Activated T-cell treated with anti-CD3 and anti-CD28 coated beads for 24 hours (primary cell): ENCODE measurements around the gene GLRX.
A peak's percentile ranks its signal among the peaks of the same experiment; 100 is the strongest.
"Not testable (repeated sequence)": the region's sequence is repeated elsewhere in the genome, so short reads cannot be mapped to it uniquely, and the experiment has no call there.

Experiments used
- DNase-seq: peaks from one replicate; pipeline ENCODE4 v3.0.0-alpha.2; 2020; ENCODE audit warnings: low read depth

The GLRX gene

DNA sequence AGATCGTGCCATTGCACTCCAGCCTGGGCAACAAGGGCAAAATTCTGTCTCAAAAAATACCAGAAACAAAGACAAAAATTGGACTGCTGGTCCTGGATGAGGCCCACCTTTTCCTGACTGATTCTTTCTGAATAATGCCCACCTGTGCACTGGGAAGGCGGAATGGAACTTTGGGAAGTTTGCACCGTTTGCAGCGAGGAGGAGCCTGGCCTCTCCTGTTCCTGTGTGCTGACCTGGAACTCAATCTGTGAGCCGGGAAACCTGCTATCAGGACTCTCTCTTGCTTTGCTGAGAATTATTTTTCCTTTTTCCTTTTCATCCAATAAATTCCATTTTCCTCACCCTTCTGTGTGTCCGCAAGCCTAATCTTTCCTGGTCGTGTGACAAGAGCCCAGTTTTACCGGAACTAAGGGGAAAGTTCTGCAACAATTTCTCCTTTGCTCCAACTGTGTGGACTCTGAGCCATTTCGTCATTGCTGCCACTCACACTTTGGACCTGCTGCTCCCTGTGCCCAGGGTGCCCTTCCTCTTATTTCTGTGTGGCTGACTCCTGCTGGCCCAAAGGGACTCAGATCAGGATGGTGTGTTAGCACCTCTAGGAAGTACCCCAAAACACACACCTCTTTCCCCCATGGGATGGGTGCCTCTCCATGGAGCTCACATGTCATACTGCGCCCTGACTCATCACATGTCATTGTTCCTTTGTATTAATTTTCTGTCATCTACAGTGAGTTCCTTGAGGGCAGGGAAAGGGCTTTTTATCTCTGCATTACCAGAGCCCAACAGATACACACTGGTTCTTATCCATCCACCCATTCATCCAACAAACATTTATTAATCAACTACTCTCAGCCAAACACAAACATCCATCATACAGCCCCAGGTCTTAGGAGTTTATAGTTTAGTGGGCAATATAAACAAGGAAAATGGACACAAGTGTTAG lies 4.7 kb upstream of the GLRX start:
- no peak for DNase-seq

DNA sequence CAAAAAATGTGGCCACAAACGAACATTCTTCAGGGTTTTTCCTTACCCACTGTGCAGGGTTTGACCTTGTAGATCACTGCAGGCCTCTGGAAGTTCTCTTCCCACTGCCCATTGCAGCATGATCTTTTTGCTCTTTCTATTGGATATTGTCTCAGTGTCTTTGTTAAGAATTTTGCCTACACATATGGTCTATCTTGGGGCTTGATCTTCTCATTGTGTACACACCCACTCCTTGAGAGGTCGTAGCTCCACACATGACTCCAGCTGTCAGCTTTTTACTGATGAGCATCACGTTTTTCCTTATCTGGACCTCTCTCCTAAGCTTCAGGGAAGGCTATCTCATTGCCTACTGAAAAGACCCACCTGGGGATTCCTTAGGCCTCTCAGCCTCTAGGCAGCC lies 3.0 kb upstream of the GLRX start:
- DNase-seq: no peak

DNA sequence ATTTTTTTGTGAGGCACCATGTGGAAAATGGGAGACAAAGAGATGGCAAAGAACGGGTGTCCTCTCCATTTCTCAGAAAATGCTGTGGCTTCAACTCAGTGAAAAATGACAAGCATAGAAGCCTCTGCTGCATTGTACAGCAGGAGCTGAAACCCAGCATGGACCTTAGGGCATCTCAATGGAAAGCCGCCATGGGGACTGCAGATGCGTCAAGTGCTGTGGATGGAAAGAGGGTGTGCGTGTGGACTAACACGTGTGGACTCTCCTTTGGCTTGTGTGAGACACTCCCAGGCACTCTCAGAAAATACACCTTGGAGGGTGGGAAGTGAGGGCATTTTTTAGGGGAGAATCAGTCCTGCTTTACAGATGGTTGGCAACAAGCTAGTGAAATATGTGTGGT lies 2.2 kb upstream of the GLRX start:
- no peak for DNase-seq

DNA sequence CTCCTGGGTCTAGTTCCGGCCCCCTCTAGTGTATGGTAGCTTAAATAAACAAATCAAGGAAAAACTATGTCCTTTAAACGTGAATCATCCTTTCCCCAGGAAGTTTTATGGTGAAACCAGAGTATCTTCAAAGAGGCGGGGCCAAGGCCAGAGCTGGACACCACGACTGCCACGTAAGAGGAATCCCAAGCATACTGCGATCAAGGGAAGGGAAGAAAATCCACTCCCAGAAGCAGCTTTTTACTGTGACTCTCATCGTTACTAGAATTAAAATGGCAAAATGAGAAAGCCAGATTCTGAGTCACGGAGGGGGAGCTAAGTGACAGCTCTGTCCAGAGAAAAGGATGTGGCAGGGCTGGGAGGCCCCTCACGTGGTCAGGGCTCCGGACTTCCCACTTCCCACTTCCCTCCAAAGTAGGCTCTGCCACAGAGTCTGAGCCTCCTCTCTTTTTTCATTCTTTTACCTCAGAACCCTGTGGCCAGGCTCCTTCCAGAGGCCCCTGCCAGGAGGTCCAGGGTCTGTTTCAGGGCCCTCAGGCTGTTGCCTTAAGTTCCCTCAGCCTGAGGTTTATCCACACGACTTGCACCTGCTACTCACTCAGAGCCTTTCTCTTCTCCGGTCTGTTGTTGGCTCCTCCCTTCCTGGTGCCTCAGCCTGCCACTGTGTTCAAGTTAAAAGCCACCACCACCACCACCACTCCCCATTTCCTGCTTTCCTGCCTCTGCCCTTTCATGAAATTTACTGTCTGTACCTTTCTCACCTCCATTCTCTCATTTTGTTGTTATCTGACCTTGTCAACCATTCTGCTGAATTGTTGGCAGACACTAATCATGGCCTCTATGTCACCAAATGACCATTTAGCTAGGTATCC lies 1.4 kb upstream of the GLRX start:
- DNase-seq: peak; percentile 30

DNA sequence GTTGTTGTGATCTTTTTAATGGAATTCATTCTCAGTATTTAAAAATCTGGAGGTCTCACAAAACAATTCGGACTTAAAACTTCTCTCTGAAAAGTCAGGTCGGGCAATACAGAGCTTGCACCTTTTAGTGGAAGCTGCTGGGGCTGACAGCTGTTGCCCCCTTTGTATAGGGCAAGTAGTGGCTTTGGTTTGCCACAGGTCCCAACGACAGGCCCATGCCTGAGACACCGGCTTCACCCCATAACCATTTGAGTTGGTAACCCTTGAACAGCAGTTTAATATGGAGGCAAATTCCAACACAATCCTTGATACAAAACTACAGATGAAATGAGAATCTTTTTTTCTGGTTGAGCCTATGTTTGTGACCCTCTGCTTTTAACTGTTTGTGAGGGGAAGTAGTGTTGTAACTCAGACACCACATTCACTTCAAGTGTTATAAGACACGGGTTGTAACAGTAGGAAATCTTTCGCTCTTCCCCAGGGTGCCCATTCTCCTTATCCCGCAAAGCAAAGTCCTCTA lies 752 bp upstream of the GLRX start:
- DNase-seq: no peak

DNA sequence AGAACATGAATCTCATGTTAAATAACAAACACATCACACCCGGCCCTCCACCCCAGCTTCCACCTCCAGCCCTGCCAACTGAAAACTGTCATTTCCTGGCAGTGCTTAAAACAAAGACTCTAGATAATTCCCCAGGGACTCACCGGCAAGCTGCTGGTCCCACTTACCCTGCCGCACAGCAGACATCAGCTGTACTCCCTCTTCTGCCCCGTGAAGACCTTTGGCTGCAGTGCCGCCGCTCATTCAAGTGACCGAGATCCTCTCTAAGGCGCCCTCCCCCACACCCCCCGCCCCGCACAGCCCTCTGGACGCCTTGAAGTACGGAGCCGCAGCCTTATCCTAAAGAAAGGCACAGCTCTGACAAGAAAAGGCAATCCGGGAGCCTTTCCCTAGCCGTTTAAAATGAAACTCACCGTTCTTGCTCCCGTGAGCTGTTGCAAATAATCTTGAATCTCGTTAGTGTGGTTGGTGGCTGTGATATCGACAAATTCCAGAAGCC lies 434 bp downstream of the GLRX start:
- no peak for DNase-seq

DNA sequence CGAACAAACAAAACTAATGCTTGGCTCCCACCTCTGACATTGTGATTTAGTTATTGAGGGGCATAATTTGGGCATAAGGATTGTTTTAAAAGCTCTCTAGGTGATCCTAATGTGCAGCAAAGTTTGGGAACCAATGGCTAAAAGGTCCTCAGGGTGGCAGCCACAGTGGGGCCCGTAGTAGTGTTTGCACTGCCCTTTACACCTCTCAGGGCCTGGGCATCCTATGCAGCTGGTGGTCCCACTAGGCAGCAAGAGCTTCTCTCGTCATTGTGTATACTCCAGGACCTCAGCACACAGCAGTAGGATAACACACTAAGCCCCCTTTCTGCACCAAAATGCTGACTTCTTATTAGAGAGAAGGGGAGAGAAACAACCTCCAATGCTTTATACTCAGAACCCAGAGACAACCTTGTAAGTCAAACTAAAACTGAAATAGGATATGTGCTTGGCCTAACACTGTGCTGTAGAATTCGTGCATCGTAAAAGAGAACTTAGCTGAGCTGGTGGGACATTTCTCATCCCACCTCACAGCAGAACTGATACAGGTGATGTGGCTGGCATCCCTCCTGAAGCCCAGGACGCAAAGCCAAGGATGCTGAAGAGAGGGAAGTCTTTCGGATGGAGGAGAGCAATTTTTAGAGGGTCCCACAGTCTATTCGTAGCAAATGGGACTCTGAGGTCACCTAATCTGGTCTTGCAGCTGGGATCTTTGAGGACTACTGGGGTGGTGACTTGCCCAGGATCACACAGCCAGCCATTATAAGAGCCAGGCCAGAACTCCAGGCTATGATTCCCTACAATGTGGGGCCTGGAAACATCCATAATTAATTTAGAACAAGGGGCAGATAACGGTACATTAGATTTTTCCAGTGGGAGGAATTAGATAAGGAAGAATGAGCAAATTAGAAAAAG lies 1.2 kb downstream of the GLRX start:
- DNase-seq: no peak

DNA sequence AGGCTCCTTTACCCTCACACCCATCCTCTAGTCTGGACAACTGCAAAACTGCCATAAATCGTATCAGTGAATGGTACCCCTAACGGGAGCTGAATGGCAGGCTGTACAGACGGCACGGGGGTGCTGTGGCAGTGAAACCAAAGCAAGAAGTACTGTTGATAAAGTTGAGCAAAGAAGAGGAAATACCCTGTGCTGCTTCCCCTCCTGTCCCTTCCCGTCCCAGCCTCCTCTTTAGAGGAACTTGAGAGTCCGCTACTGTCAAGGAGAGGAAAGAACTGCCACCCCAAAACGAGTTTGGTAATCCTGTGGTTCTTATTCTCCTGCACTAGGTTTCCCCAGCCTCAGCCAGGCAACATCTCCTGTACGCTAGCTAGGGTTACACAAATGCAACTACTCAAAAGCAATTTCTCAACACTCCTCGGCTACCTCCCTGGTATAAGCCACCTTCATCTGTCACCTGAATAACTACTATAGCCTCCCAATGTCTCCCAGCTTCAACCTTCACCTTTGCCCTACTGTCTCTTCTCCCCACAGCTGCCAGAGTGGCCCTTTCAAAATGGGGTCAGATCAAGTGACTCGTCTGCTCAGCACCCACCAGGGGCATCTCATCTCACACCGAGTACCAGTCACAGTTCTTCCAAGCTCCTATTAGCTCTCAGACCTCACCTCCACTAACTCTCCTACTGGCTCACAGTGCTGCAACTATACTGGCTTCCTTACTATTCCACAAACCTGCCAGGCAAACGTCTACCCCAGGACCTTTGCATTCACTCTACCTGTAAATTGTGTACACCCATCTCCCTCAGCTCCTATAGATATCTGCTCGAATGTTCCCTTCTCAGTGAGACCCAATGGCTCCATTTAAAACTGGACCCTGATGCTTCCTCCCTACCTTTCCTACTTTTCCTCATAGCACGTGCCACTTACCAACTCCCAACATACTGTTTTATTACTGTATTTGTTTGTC lies 4.1 kb downstream of the GLRX start:
- DNase-seq: no peak

DNA sequence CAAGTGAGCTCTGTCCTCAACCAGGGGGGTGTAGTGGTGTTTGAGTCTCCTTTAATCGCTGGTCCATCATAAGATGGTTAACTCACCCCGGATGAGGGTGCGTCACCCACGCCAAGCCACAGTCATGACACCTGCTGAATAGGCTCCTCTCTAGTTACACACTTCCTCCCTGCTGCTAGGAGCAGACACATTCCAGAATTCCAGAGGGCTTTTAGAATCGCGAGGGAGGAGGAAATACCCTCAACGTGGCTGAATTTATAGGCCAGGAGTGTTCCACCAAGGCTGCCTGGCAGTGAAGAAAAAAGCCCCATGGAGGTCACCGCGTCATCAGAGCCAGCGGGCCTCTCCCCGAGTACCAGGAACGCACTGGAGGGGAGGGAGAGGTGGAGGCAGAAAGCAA lies 5.1 kb downstream of the GLRX start:
- DNase-seq: no peak

DNA sequence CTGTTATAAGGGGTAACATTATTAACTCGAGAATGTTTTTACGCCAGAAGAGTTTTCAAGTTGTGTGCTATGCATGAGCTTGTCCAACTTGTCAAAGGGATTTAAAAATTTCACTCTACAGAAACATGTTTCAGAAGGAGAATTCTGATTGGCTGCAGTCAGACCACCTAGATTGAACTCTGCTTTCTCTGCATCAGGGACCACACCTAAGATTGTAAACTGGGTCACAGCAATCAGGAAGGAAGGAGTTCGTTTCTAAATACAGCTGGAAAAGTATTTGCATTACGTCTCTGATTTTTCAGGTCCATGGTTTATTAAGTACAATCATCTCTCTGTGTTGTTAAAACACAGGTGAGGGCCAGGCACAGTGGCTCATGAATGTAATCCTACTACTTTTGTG lies 5.8 kb downstream of the GLRX start:
- DNase-seq: no peak

DNA sequence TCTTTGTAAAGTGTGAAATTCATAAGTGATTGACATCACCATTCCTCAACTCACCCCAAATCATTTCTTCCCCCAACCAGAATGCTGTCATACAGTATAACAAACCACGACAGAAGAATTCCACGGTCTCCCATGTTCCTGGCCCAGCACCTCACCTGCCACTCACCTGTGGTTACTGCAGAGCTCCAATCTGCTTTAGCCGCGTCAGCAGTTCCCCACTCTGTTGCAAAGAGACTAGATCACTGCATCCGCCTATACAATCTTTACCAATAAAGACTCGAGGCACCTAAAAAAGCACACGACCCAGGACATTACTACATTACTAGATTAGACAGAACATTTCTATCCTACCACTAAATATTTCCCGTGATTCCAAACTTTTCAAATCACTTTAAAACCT lies 6.2 kb downstream of the GLRX start:
- DNase-seq: no peak

DNA sequence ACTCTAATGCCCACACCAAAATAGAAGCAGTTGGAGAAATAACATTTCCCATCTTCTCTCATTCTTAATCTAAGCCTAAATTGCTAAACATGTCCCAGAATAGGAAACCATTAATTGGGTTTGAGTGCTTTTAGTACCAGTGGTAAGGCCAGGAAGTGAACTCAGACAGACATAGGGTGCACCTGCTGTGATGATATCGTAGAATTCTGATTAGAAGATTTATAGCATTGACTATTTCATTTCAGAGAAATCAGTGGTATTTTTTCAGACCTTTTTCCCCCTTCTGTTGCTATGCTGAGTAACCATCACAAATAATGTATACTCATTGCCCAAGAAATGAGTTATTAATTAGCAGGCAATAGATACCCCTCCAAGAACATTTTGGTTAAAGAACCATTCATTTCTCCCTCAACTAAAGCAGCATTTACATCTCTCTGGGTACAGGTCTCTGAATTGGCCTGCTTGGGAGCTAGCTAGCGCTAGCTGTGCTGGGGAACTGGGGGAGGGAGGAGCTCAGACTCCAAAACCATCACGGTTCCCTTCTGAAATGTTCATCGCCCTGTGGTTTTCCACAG lies 7.3 kb downstream of the GLRX start:
- DNase-seq: no peak

DNA sequence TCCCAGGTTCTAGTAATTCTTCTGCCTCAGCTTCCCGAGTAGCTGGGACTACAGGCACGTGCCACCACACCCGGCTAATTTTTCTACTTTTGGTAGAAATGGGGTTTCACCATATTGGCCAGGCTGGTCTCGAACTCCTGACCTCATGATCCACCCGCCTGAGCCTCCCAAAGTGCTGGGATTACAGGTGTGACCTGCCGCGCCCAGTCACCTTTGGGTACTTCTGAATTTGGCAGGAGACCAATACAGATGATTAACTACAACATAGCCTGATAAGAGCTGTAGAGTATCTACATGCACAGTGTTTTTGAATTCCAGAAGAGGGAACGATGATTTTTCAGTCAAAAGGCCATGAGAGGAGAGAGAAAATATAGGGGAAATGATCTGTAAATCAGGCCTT lies 9.5 kb downstream of the GLRX start:
- not testable (repeated sequence) for DNase-seq

DNA sequence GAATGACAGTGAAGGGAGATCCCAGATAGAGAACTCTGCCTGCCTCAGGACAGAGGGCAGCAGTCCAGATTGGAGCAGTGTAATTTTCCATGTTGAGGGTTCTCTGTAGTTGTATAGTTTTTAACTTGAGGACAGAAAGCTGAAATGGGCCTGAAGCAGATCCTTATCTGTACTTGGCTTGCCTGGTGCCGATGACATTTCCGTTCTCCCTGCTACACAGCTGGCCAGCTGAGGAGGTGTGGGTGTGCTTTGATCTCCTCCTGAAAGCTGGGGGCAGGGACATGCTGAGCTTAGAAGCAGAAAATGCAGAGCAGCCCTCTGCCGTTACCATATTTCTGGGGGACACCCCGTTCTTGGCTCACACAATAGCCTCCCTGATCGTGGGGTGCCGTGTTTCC lies 10.5 kb downstream of the GLRX start:
- no peak for DNase-seq

DNA sequence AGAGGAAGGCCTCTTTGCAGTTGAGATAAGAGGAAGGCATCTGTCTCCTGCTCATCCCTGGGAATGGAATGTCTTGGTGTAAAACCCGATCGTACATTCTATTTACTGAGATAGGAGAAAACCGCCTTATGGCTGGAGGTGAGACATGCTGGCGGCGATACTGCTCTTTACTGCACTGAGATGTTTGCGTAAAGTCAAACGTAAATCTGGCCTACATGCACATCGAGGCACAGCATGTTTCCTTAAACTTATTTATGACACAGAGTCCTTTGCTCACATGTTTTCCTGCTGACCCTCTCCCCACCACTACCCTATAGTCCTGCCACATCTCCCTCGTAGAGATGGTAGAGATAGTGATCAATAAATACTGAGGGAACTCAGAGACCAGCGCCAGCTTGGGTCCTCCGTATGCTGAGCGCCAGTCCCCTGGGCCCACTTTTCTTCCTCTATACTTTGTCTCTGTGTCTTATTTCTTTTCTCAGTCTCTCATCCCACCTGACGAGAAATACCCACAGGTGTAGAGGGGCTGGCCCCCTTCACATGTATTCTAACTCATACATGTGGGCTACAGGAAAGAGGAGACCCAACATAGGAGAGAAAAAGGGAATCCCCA lies 11.0 kb downstream of the GLRX start:
- not testable (repeated sequence) for DNase-seq

DNA sequence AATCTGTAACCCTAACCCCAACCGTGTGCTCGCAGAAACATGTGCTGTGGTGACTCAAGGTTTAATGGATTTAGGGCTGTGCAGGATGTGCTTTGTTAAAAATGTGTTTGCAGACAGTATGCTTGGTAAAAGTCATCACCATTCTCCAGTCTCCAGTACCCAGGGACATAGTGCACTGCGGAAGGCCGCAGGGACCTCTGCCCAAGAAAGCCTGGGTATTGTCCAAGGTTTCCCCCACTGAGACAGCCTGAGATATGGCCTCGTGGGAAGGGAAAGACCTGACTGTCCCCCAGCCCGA lies 11.5 kb downstream of the GLRX start:
- DNase-seq: not testable (repeated sequence)

DNA sequence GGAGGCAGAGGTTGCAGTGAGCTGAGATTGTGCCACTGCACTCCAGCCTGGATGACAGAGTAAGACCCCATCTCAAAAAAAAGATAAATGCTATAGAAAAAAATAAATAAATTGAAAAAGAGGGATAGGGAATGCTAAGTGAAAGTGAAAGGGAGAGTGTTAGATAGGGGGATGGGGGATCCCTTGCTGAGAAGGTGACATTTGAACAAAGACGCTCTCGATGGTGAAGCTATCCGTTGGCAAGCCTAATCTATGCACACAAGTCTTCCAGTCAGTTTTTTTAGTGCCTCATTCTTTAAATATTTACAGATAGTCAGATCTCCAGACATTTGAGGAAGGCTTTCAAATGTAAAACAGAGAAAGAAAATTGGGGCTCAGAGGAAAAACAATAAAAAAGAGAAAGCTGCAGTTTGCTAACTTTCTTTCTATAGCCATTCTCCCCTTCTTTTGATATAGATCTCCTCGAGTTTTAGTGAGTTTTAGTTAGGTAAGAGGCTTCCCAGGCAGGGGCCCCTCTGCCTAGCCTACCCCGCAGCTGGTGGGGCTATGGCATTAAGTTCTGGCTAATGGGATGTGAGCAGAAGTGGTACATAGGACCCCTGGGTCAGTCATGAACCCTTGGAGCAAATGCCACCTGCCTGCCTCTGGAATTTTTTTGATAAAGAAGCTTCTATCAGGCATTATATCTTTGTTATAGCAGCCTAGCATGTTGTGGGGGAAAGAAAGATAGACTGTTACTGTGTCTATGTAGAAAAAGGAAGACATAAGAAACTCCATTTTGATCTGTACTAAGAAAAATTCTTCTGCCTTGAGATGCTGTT lies 12.0 kb downstream of the GLRX start:
- DNase-seq: no peak

DNA sequence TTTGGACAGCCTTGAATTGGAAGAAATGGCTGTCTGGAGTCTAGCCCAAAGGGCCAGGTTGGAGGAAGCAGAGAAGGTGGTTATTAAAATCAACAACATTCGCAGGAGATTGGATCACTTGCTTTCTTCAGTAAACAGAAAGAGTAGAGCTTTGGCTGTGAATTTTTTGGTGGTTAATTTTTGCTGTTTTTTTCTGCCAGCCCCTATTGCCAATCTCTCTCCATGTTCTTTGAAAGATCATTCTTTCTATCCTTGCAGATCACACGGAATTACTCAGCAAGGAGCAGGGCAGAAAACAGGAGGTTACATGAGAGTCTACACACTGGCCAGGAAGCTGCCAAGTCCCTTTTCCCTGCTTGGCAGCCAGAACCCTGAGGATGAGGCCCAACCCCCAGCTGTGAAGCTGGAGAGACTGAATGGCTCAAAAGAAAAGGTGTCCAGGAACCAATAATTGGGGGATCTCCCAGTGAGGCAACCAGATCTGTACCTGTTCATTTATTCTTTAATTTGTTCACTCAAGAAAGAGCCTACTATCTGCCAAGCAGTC lies 13.0 kb downstream of the GLRX start:
- DNase-seq: no peak
